Nephron (organoid): ENCODE results near the gene ANXA10.
A peak's percentile ranks its signal among the peaks of the same experiment; 100 is the strongest.

Experiments
- H3K27ac Mint-ChIP-seq, 3 experiments: 2 replicates each; pipeline ENCODE4 v1.8.0; 2020; ENCODE audit warnings: mixed read lengths in 3 of 3, mild to moderate bottlenecking in 2 of 3, moderate library complexity in 1 of 3
- H3K27me3 Mint-ChIP-seq: 2 replicates; pipeline ENCODE4 v1.8.0; 2021; ENCODE audit warnings: low read depth, mild to moderate bottlenecking, moderate library complexity, mixed read lengths
- H3K36me3 Mint-ChIP-seq: 2 replicates; pipeline ENCODE4 v1.8.0; 2020; ENCODE audit warnings: low read depth, mixed read lengths
- H3K4me1 Mint-ChIP-seq: 2 replicates; pipeline ENCODE4 v1.8.0; 2020; ENCODE audit warnings: mixed read lengths
- H3K4me3 Mint-ChIP-seq, 3 experiments: 2 replicates each; pipeline ENCODE4 v1.8.0; 2020; ENCODE audit warnings: mild to moderate bottlenecking in 3 of 3, mixed read lengths in 3 of 3, moderate library complexity in 2 of 3
- H3K9me3 Mint-ChIP-seq: 2 replicates; pipeline ENCODE4 v1.8.0; 2020; ENCODE audit warnings: mixed read lengths
- CTCF ChIP-seq, 3 experiments: fragments of 200-600 bp; sonication (generic); IDR thresholded peaks; one replicate each; pipeline ENCODE4 v1.5.0; 2021; ENCODE audit warnings: antibody characterized with exemption in 3 of 3; ENCODE audit not compliant: unreplicated experiment in 3 of 3

ANXA10 gene

GRCh38 chr4:168164915-168165548 lies 72.7 kb downstream of the ANXA10 start:
- TF ChIP-seq CTCF (IDR thresholded peaks at IDR 0.05; ENCODE audit: unreplicated experiment in 3 of 3): no peak
- H3K9me3 Mint-ChIP-seq: peaks cover 7% of the 10 kb centered on the region
- no peak overlapping the region for H3K27ac Mint-ChIP-seq
- H3K36me3 Mint-ChIP-seq: no peaks in the 10 kb centered on the region
- H3K27me3 Mint-ChIP-seq: no peaks in the 10 kb centered on the region
- no peaks in the 10 kb centered on the region for H3K4me1 Mint-ChIP-seq
- H3K4me3 Mint-ChIP-seq: no peak overlapping the region

- H3K27ac Mint-ChIP-seq: no peak overlapping the region
- H3K36me3 Mint-ChIP-seq: no peaks in the 10 kb centered on the region
- TF ChIP-seq CTCF (IDR thresholded peaks at IDR 0.05; ENCODE audit: unreplicated experiment in 3 of 3): no peak
- H3K4me1 Mint-ChIP-seq: no peaks in the 10 kb centered on the region
- H3K27me3 Mint-ChIP-seq: no peaks in the 10 kb centered on the region
- H3K9me3 Mint-ChIP-seq: no peaks in the 10 kb centered on the region
- no peak overlapping the region for H3K4me3 Mint-ChIP-seq
Observed at GRCh38 chr4:168167714-168168284, 75.5 kb downstream of the ANXA10 start.

GRCh38 chr4:168174308-168174707 lies 82.0 kb downstream of the ANXA10 start:
- H3K27ac Mint-ChIP-seq: no peak overlapping the region
- H3K36me3 Mint-ChIP-seq: no peaks in the 10 kb centered on the region
- TF ChIP-seq CTCF (IDR thresholded peaks at IDR 0.05; ENCODE audit: unreplicated experiment in 3 of 3): no peak
- H3K27me3 Mint-ChIP-seq: no peaks in the 10 kb centered on the region
- no peaks in the 10 kb centered on the region for H3K9me3 Mint-ChIP-seq
- H3K4me3 Mint-ChIP-seq: no peak overlapping the region
- no peaks in the 10 kb centered on the region for H3K4me1 Mint-ChIP-seq

- H3K27ac Mint-ChIP-seq: no peak overlapping the region
- no peaks in the 10 kb centered on the region for H3K36me3 Mint-ChIP-seq
- no peak for TF ChIP-seq CTCF (IDR thresholded peaks at IDR 0.05; ENCODE audit: unreplicated experiment in 3 of 3)
- no peak overlapping the region for H3K4me3 Mint-ChIP-seq
- H3K4me1 Mint-ChIP-seq: no peaks in the 10 kb centered on the region
- no peaks in the 10 kb centered on the region for H3K27me3 Mint-ChIP-seq
- no peaks in the 10 kb centered on the region for H3K9me3 Mint-ChIP-seq
Observed at GRCh38 chr4:168177546-168178149, 85.3 kb downstream of the ANXA10 start.

- Mint-ChIP-seq H3K4me1 (peaks cover 5% of the 10 kb centered on the region), H3K4me3 (no peak overlapping the region), H3K36me3 (no peaks in the 10 kb centered on the region), H3K9me3 (no peaks in the 10 kb centered on the region), H3K27me3 (no peaks in the 10 kb centered on the region), H3K27ac (no peak overlapping the region)
- TF ChIP-seq CTCF (IDR thresholded peaks at IDR 0.05; ENCODE audit: unreplicated experiment in 3 of 3): peak; percentile 65 to 71 (median 66)
Observed at GRCh38 chr4:168183717-168184571, 91.6 kb downstream of the ANXA10 start.
